Measurements from ENCODE around the gene SLC25A26. TPM values are rescaled to one million over a fixed set of nuclear protein-coding genes. Genes with fewer than 3 reads are reported as not detected.

SLC25A26 gene
- total RNA-seq, 3 donors from 2014 or later, result 15.9 to 25.8 (median 20.2) TPM

GRCh38 chr3:66237552-66237951 lies 16.8 kb downstream of the SLC25A26 start:
- Histone ChIP-seq H3K9me3 (peaks cover 7% of the 10 kb centered on the region), H3K4me3 (no peak overlapping the region), H3K4me1 (ENCODE audit: low read depth) (no peaks in the 10 kb centered on the region), H3K36me3 (ENCODE audit: low read depth) (no peaks in the 10 kb centered on the region)
- DNase-seq, result no peak
- no peak for TF ChIP-seq CTCF (IDR thresholded peaks at IDR 0.05)
- intact Hi-C loops (cut with DNase I, micrococcal nuclease), result no loop called here
- no peak for ATAC-seq

GRCh38 chr3:66239513-66240123 lies 18.8 kb downstream of the SLC25A26 start:
- H3K4me1 ChIP-seq (ENCODE audit: low read depth), result no peaks in the 10 kb centered on the region
- TF ChIP-seq CTCF (IDR thresholded peaks at IDR 0.05), result no peak
- ATAC-seq (no peak), DNase-seq (no peak)
- intact Hi-C loops (cut with DNase I, micrococcal nuclease), result no loop called here
- peaks cover 7% of the 10 kb centered on the region for H3K9me3 ChIP-seq
- H3K36me3 ChIP-seq (ENCODE audit: low read depth), result no peaks in the 10 kb centered on the region
- H3K4me3 ChIP-seq, result no peak overlapping the region

- no peak for ATAC-seq
- intact Hi-C loops (cut with DNase I, micrococcal nuclease), result no loop called here
- Histone ChIP-seq H3K4me3 (no peak overlapping the region), H3K36me3 (ENCODE audit: low read depth) (no peaks in the 10 kb centered on the region), H3K4me1 (ENCODE audit: low read depth) (no peaks in the 10 kb centered on the region), H3K9me3 (peaks cover 7% of the 10 kb centered on the region)
- DNase-seq, result no peak
- TF ChIP-seq CTCF (IDR thresholded peaks at IDR 0.05), result no peak
Observed at GRCh38 chr3:66241466-66241865, 20.7 kb downstream of the SLC25A26 start.

- no peak for TF ChIP-seq CTCF (IDR thresholded peaks at IDR 0.05)
- no peak for DNase-seq
- H3K9me3 ChIP-seq, result peaks cover 7% of the 10 kb centered on the region
- no peak overlapping the region for H3K4me3 ChIP-seq
- ATAC-seq, result no peak
- no peaks in the 10 kb centered on the region for H3K36me3 ChIP-seq (ENCODE audit: low read depth)
- intact Hi-C loops (cut with DNase I, micrococcal nuclease), result no loop called here
- no peaks in the 10 kb centered on the region for H3K4me1 ChIP-seq (ENCODE audit: low read depth)
Observed at GRCh38 chr3:66242788-66243464, 22.1 kb downstream of the SLC25A26 start.

GRCh38 chr3:66248641-66249040 lies 27.8 kb downstream of the SLC25A26 start:
- ATAC-seq (no peak), DNase-seq (no peak)
- Histone ChIP-seq H3K4me3 (no peak overlapping the region), H3K9me3 (no peaks in the 10 kb centered on the region), H3K4me1 (ENCODE audit: low read depth) (no peaks in the 10 kb centered on the region), H3K36me3 (ENCODE audit: low read depth) (no peaks in the 10 kb centered on the region)
- TF ChIP-seq CTCF (IDR thresholded peaks at IDR 0.05), result no peak
- intact Hi-C loops (cut with DNase I, micrococcal nuclease), result no loop called here
